Glomerular visceral epithelial cell (primary cell): ENCODE data around the gene SERPINB6.
"Not testable (repeated sequence)": the region's sequence is repeated elsewhere in the genome, so short reads cannot be mapped to it uniquely, and the experiment has no call there.

Experiments
- DNase-seq: peaks from one replicate; pipeline ENCODE4 v3.0.0-alpha.2; 2016; ENCODE audit errors: extremely low spot score

Gene SERPINB6

DNA sequence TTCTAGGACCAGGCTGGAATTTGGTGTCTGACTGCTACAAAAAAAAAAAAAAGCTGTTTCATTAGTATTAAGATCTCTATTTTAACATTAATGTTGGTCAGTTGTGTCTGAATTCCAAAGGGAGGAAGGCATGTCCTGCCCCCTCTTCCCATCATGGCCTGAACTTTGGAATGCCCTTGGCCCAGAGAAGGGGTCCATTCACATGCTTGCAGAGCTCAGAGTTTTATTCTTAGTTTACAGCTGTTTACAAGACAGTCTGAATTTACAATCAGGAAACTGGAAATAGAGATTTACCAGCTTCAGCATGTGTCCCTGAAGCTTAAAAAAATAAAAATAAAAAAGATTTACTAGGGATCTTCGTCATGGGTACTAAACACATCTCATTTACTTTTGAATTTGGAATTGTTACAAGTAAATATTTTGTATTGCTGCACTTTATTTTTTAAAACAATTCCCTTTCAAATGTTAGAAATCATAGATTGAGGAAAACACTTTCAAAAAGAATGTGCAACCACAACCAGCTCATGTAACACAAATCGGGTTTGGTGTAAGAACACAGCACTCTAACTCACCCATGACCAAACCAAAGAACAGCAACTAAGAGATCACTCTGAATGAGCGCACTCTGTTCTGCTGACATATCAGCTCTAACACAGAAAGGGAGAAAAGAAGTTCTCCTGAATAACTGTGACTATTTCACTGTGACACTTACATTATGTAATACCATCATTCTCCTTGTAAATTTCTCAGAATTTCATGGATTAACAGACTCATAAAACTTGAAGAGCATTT, 6.6 kb upstream of the SERPINB6 start:
- DNase-seq = no peak

DNA sequence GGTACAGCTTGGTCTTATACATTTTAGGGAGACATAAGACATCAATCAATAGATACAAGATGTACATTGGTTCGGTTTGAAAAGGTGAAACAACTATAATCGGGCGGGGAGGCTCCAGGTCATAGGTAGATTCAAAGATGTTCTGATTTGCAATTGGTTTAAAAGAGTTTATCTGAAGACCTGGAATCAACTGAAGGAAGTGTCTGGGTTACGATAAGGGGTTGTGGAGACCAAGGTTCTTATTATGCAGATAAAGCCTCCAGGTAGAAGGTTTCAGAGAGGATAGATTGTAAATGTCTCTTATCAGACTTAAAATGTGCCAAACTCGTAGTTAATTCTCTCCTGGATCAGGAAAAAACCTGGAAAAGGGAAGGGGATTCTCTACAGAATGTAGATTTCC, 5.9 kb upstream of the SERPINB6 start:
- DNase-seq = no peak

DNA sequence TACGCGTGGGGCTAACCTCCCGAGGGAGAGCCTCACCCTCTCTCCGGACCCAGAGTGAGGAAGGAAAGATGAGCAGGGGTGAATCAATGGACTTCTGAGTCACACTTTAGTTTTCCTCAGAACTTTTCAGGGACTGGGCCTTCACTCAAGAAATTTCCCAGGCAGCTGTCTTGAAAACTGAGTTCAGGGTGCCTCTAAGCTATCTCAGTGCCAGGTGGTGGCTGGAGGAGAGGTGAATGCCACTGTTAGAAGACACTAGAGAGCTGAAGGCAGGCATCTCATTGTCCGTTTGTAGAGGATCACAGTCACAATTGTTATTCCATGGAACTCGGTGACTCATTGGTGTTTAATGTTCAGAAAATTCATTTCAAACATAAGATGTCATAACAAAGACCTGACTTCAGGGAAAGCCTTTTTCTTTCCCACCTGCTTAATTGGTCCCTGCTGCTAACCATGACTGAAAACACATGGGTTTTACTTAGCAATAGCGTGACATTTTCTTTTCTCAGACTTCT, 5.3 kb upstream of the SERPINB6 start:
- peak; percentile 50 for DNase-seq

DNA sequence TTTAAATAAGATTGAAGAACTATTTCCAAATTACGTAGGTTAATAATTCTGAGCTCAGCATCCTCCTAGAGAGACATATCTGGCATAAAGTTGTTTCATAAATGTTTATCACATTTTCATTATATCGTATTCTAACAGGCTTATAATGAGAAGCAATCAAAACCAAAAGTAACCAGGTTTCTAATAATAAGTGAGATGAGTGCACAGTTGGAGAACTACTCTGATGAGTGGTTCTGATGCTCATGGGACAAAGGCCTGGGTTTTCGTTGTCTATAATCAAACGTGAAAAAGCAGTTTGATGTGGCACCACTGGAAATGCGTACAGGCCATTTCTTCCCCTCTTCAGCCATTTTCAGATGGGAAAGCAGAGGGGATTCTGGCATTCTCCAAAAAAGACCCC, 4.7 kb upstream of the SERPINB6 start:
- DNase-seq = no peak

DNA sequence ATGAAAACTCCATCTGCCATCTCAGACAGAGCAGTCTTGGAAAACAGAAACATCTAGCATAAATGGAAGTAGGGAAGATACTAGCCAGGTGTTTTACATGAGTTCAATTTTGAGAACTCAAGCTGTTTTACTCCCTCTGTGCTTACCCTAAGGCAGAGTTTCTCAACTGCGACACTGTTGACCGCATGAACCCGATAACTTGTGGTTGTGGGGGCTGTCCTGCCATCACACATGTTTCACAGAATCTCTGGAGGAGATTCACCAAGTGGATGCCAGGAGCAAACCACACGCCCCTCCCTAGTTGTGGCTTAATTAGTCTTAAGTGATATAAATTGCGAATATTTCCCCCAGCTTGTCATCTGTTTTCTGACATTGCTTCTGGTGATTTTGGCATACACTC, 2.3 kb upstream of the SERPINB6 start:
- no peak for DNase-seq

DNA sequence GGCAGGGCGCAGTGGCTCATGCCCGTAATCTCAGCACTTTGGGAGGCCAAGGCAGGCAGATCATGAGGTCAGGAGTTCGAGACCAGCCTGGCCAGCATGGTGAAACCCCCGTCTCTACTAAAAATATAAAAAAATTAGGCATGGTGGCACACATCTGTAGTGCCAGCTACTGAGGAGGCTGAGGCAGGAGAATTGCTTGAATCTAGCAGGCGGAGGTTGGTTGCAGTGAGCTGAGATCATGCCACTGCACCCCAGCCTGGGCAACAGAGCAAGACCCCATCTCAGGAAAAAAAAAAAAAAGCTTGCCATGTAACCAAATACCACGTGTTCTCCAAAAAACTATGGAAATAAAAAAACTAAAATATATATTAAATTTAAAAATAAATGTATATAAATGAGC, 1.8 kb upstream of the SERPINB6 start:
- not testable (repeated sequence) for DNase-seq

DNA sequence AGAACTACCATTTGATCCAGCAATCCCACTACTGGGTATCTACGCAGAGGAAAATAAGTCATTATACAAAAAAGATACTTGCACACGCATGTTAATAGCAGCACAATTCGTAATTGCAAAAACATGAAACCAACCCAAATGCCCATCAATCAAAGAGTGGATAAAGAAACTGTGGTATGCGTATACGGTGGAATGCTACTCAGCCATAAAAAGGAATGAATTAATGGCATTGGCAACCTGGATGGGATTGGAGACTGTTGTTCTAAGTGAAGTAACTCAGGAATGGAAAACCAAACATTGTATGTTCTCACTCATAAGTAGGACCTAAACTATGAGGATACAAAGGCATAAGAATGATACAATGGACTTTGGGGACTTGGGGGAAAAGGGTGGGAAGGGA, 1.3 kb upstream of the SERPINB6 start:
- not testable (repeated sequence) for DNase-seq

DNA sequence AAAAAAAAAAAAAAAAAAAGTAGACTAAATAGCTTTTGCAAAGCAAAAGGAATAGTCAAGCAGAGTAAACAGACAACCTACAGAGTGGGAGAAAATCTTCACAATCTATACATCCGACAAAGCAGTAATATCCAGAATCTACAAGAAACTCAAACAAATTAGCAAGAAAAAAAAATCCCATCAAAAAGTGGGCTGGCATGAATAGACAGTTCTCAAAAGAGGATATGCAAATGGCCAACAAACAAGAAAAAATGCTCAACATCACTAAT, 786 bp upstream of the SERPINB6 start:
- not testable (repeated sequence) for DNase-seq

DNA sequence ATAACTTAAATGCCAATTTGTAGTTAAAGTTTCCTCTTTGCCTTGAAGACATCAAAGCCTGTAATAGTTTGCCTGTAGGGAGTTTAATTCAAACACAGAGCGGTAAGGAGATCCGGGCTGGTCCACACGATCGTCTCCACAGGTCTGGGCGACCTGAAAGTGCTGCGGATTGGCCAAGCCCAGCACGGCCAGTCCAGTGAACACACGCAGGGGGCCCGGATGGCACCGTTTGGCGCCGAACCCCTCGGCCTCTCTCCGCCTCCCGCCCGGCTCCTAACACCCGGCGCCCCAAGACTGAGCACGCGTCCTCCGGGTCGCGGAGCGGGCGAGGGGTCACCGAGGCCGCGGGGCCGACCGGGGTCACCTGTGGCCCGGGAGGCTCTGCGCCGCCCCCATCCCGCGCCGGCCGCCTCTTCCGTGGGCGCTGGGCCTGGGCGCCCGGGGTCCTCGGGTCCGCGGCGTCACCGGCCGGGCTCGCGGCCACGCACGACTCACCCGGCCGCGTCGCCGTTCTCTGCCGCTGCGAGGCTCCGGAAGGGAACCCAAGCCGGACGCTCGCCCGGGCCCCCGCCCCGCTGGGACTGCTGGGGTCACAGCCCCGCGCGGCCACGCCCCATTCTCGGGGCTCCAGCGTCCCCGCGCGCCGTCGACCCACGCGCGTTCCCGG, 481 bp downstream of the SERPINB6 start:
- DNase-seq = peak; percentile 61

DNA sequence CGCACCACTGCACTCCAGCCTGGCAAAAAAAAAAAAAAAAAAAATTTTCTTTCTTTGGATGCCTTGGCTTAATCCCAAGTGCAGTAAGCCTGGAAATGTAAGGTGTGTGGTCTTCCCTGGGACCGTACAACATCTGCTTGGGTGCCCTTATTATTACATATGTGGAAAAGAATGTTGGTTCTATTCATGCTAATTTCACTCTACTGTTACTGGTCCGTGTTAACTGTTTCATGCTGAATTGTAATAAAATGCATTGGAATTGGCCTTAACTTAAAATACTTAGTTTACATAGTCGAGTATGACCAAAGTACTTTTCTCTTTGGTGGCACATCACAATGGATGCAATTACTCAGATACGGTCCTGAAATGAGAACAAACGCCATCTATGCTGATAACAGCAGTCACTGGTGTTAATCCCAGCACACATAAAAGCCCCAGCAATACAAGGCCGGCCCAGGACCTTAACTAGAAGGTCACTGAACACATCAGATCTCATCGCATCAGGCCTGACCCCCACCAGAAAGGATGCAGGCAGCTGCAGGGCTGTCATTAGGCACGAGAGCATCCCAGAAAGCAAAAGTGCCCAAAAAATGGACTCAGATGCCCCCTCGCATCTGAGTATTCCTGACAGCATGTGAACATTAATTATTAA, 1.2 kb downstream of the SERPINB6 start:
- peak; percentile 83 for DNase-seq

DNA sequence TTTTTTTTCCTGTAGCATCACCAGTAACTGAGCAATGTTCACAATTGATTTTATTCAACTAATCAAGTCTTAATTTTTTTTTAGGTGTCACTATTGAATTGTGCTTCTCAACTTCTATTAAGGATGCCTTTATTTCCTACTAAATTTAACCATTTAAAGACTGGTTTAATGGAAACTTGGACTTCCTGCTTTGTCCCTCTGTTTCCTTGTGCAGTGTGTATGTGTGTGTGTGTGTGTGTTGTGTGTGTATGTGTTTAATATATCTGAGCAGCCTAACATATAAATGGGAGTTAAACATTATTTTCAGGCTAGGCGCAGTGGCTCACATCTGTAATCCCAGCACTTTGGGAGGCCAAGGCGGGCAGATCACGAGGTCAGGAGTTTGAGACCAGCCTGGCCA, 1.8 kb downstream of the SERPINB6 start:
- no peak for DNase-seq

DNA sequence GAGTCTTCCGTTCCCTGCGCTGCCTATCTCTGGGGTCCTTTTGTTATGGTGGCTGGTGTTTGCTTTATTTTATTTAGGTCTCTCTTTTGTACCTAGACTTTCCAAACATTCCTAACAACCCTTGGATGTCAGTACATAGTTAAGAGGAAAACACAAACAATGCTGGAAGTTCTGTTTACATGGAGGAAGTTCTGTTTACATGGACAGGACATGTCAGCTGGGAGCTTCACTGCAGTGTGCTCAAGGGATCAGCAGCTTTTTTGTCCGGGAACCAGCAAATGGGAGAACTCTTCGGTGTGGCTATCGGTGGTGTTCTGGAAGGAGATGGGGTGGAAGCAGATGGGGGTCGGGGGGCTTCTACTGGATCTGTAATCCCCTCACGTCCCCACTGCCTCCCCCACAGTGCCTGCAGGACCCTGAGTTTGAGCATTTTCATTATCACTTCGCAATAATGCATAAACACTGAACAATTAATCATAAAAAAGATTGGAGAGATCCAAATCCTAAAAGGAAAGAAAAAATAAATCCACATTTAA, 2.7 kb downstream of the SERPINB6 start:
- no peak for DNase-seq

DNA sequence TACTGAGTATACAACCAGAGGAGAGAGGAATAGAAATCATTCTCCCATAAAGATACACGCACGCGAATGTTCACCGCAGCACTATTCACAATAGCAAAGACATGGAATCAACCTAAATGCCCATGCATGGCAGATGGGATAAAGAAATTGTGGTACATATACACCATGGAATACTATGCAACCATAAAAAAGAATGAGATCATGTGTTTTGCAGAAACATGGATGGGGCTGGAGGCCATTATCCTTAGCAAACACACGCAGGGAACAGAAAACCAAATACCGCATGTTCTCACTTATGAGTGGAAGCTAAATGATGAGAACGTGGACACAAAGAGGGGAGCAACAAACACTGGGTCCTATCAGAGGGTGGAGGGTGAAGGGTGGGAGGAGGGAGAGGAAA, 3.4 kb downstream of the SERPINB6 start:
- DNase-seq = no peak

DNA sequence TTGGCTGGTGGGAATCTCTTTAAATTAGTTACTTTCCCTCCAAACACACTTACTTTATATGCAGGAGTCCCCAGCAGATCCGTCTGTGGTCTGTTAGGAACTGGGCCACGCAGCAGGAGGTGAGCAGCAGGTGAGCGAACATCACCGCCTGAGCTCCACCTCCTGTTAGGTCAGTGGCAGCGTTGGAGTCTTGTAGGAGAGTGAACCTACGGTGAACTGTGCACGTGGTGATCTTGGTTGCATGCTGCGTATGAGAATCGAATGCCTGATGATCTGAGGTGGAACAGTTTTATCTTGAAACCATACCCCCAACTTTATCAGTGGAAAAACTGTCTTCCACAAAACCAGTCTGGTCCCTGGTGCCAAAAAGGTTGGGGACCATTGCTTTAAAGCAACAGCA, 5.0 kb downstream of the SERPINB6 start:
- no peak for DNase-seq

DNA sequence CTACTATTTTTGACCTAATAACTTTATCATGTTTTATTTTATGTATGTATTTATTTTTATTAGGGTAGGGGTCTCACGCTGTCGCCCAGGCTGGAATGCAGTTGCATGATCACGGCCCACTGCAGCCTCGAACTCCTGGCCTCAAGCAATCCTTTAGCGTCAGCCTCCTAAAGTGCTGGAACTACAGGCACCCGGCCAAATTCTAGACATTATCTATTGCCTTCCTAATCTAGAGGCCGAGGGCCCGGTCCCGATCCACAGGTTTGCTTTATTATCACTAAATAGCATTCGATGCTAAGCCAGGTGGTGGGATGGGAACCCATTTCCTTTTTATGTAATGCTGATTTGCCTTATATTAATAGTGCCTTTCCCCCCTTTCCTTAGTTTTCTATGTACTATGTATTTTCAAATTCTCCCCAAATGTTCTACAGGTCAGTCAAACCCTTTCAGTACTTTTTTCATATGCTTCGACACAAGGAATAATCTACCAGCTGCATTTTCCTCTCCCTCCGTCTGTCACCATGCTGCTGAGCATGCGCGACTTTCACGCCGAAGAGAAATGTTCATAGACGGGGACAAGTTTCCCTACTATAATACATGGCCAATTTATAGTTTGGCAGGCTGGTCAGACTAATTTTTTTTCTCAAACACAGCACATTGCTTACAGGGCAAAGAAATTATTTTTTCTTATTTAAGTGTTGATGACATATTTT, 6.4 kb downstream of the SERPINB6 start:
- no peak for DNase-seq

DNA sequence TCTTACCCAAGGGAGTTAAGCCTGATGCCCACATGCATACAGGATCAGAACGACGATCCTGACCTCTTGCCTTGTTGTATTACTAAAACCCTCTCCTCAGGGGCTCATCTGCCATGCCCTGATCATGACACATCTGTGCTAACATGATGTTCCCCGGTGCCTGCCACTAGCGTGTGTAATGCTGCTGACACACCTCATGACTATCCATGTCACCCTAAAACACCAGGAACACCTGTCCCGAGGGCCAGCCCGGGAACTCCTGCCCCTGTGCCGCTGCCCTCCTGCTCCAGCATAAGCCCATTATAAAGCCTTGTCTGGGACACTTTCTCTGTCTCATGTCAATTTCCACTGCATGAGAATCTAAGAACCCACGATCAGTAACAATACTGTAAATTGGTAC, 7.6 kb downstream of the SERPINB6 start:
- DNase-seq = no peak

DNA sequence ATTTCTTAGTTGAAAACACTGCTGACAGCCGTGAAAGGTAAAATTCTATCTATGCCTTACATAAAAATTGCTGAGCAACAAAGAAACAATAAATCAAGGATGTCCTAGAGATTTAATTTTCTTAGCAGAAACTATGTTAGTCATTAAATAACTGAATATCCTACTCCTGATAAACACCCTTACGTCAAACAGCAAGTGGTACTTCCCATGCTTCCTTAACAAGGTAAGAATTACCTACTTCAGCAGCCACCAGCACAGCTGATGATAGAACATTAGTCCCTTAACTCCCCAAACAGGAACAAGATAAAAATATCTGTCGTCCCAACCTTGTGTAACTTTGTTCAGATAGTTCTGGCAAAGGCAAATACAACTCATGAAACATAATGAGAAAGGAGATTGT, 8.7 kb downstream of the SERPINB6 start:
- DNase-seq = no peak

DNA sequence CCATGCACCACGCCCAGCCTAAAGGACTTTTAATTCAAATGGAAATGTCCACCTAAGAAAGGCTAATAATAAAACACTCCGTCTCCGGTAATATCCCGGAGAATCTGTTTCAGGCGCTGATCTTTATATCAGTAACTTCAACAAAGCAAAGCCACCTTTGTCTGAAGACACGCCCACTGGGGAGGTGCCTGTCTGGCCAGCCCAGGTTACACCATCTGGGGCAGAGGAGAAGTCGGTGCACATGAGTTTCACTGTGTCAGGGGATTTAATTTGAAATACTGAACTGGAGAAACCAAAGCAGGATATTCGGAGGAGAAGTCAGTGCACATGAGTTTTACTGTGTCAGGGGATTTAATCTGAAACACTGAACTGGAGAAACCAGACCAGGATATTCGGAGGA, 9.4 kb downstream of the SERPINB6 start:
- DNase-seq = no peak

DNA sequence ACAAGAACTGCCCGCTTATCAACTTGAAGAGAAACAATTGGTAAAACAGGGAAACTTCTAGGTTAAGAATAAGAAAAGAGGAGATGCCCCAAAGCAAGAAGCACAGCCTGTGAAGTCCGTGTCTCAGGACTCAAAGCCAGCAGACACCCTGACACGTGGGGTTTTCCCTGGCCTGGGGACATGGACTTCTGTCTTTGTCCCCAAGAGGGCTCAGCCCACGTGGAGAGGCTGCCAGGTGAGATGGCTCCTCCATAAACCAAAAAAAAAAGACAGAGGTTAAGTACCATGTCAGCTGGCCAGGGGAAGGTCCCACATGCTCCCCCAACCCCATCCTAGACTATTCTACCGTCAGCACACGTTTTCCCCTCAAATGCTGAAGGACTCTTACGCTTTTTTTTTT, 9.9 kb downstream of the SERPINB6 start:
- no peak for DNase-seq

DNA sequence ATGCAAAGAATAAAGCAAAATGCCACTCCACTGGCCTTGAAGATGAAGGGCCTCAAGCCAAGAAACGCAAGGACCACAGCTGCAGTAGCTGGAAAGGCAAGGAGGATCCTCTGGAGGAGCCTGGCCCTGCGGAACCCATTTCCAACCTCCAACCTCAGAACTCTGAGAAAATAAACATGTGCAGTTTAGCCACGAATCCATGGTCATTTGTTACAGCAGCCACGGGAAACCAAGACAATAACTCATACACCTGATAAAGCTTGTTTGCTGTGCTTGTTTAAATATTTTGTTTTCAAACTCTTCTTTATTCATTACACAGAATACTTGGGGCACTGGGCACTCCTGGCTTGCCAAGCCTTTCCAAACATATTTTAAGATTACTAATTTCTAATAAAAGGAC, 10.4 kb downstream of the SERPINB6 start:
- DNase-seq = no peak

DNA sequence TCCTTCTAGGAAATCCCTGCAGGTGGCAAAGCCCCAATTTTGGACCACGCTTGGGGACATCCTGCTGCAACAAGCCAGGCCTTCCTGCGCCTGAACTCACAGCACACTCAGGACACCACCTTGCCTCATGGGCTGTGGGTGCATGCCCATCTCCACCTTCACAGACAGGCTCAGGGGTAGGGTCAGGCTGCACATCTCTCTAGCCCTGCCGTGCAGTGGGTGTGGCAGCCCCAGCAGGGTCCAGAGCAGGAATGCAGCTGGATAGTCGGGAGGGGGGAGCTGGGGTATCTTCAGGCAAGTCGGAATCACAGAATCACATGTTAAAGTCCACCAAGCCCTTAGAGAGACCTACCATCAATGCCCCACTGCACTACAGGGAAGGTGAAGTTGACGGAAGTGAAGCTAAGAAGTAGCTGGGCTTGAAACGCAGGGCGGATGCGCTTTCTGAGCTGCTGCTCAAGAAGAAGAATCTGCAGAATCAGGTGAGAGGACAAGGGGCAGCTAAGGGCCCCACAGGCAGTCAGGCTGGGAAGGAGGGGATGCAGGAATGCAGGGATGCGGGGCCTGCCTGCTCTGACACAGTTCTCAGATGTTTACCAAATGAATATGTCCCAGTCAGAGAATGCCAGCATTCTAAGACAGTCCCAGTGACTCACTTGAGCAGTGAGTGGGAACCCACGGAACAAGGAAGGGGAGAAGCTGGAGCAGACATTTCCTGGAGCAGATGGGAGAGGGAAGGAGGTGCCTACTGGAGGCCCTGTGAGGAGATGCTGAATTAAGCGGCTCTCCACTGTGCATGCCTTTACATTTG, 11.3 kb downstream of the SERPINB6 start:
- DNase-seq = peak; percentile 76
